ENCODE measurements around the gene SDC4.

GRCh38 chr20:45304464-45304999 lies 43.7 kb downstream of the SDC4 start:
- no peak for TF ChIP-seq POLR2AphosphoS5 (IDR thresholded peaks at IDR 0.05; ENCODE audit: low read depth)
- TF ChIP-seq ZNF331 (CRISPR knock-in tag; IDR thresholded peaks at IDR 0.05; ENCODE audit: low read depth) = no peak
- no peak for TF ChIP-seq CTCF (conservative IDR thresholded peaks at IDR 0.05; ENCODE audit: low read depth in 2 of 2)
- TF ChIP-seq EZH2phosphoT487 (IDR thresholded peaks at IDR 0.05; ENCODE audit: unreplicated experiment) = no peak
